GM18867 (cell line): ENCODE measurements around the gene DCLRE1A.

Experiments used
- ATAC-seq: cut with Tn5 transposase; IDR thresholded peaks from one replicate; pipeline ENCODE4 v1.9.1; 2021; ENCODE audit warnings: mild to moderate bottlenecking, moderate library complexity; ENCODE audit not compliant: unreplicated experiment

DCLRE1A gene

DNA sequence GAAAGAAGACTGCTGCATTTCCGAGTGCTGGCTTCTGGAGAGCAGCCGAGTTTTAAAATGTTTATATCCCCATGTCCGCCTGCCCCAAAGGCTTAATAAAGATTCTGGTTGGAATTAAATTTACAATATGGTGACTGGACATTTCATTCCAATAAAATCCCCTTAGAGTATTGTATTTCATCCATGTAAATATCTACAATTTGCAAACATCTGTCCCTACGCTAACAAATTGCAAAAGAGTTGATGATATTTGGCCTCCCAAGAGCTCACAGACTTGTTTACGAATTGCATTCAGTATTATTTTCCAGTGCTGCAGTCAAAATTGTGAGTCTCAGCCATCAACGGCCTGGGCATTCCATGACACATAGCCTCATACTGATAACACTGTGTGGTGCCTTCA is 52.3 kb downstream of the DCLRE1A start:
- no peak for ATAC-seq

DNA sequence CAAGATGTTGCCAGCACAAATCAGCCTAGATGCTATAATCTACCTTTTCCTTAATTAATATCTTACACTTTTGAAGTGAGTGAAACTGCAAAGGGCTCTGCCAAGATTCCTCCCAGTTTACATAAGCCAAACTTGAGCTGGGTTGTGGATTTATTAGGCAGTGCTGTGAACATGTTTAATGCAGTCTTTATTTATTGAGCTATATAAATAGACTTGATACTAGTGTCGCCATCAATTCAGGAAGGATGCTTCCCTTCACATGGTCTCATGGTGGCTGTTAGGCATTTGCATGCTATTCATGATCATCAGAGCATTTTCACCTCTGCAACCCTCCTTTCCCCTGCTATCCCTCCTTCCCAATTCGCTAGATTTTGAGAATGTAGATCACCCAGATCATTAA is 62.2 kb downstream of the DCLRE1A start:
- no peak for ATAC-seq

DNA sequence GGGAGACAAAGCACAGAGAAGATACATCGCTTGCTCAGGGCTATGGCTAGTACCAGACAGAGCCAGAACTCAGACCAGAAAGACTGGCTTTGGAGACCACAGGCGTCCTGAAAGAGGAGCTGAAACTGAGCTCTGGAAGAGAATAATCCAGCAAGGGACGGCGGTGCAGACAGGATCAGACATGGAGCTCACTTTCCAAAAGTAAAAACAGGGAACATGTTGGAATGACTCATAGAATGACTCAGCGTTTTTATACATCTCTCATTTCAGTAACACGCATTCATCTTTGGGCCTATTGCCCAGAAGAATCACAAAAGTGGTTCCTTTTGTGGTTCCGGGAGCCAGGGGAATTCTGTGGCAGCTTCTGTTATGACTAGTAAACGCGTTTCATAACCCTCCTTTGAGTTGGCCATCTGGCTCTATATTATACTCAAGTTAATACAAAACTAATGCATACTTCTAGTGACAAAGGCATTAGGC is 65.2 kb downstream of the DCLRE1A start:
- peak; percentile 73 for ATAC-seq
